GM23338 (cell line): ENCODE results near the gene ZER1. TPM values are rescaled to one million over a fixed set of nuclear protein-coding genes. Genes with fewer than 3 reads are reported as not detected.

Experiments used
- ATAC-seq: fragments of 200-7000 bp; cut with Tn5 transposase; 3 replicates; pipeline ENCODE4 v1.9.1; 2020
- DNase-seq: peaks from one replicate; pipeline ENCODE4 v3.0.0-alpha.2; 2015; ENCODE audit warnings: low spot score
- H2AFZ ChIP-seq: fragments of 200-600 bp; sonication (generic); 2 replicates; pipeline ENCODE4 v1.8.0; 2016; ENCODE audit warnings: antibody characterized with exemption, mild to moderate bottlenecking, moderate library complexity
- H3F3A ChIP-seq: fragments of 200-600 bp; sonication (generic); replicated peaks from 2 replicates; pipeline ENCODE4 v1.8.0; 2017; ENCODE audit warnings: antibody characterized with exemption, mixed run types, low read depth
- H3K27ac ChIP-seq: fragments of 200-600 bp; sonication (generic); 2 replicates; pipeline ENCODE4 v1.6.1; 2016; ENCODE audit warnings: low read depth
- H3K27me3 ChIP-seq: fragments of 200-600 bp; sonication (generic); 2 replicates; pipeline ENCODE4 v1.8.0; 2016; ENCODE audit warnings: mild to moderate bottlenecking, mixed run types, moderate library complexity; ENCODE audit not compliant: insufficient read depth
- H3K36me3 ChIP-seq: fragments of 200-600 bp; sonication (generic); 2 replicates; pipeline ENCODE4 v1.8.0; 2016; ENCODE audit warnings: mild to moderate bottlenecking; ENCODE audit not compliant: insufficient read depth
- H3K4me1 ChIP-seq: fragments of 200-600 bp; sonication (generic); 2 replicates; pipeline ENCODE4 v1.8.0; 2016; ENCODE audit warnings: mild to moderate bottlenecking, moderate library complexity; ENCODE audit not compliant: insufficient read depth
- H3K4me2 ChIP-seq: fragments of 200-600 bp; sonication (generic); 2 replicates; pipeline ENCODE4 v1.7.1; 2017; ENCODE audit warnings: mixed run types
- H3K4me3 ChIP-seq: fragments of 200-600 bp; sonication (generic); 2 replicates; pipeline ENCODE4 v1.6.1; 2016; ENCODE audit warnings: mixed run types
- H3K79me2 ChIP-seq: fragments of 200-600 bp; sonication (generic); replicated peaks from 2 replicates; pipeline ENCODE4 v1.8.0; 2017; ENCODE audit warnings: mild to moderate bottlenecking; ENCODE audit not compliant: insufficient read depth
- H3K9me2 ChIP-seq: fragments of 200-600 bp; sonication (generic); 2 replicates; pipeline ENCODE4 v1.8.0; 2017; ENCODE audit not compliant: insufficient read depth
- H4K20me1 ChIP-seq: fragments of 200-600 bp; sonication (generic); replicated peaks from 2 replicates; pipeline ENCODE4 v1.8.0; 2017; ENCODE audit warnings: mild to moderate bottlenecking; ENCODE audit not compliant: insufficient read depth
- H3K27ac Mint-ChIP-seq: 2 replicates; pipeline ENCODE4 v1.8.0; 2020; ENCODE audit warnings: inconsistent platforms, mild to moderate bottlenecking, moderate library complexity, mixed read lengths
- H3K27me3 Mint-ChIP-seq: 3 replicates; pipeline ENCODE4 v1.8.0; 2022; ENCODE audit warnings: low read depth, mild to moderate bottlenecking, moderate library complexity, mixed read lengths, inconsistent platforms; ENCODE audit not compliant: insufficient read depth, poor library complexity
- H3K36me3 Mint-ChIP-seq: 3 replicates; pipeline ENCODE4 v1.8.0; 2021; ENCODE audit warnings: low read depth, mild to moderate bottlenecking, inconsistent platforms, moderate library complexity, mixed read lengths
- H3K4me1 Mint-ChIP-seq: 3 replicates; pipeline ENCODE4 v1.8.0; 2020; ENCODE audit warnings: mild to moderate bottlenecking, inconsistent platforms, mixed read lengths
- H3K4me3 Mint-ChIP-seq: 3 replicates; pipeline ENCODE4 v1.8.0; 2021; ENCODE audit warnings: moderate library complexity, mild to moderate bottlenecking, inconsistent platforms, mixed read lengths
- H3K9me3 Mint-ChIP-seq: 3 replicates; pipeline ENCODE4 v1.8.0; 2020; ENCODE audit warnings: moderate library complexity, mild to moderate bottlenecking, inconsistent platforms, mixed read lengths
- CREB1 ChIP-seq: fragments of 250-450 bp; sonication (Bioruptor Pico); IDR thresholded peaks from 2 replicates; pipeline ENCODE4 v1.5.0; 2020; ENCODE audit warnings: low read depth, mild to moderate bottlenecking, moderate library complexity
- EZH2 ChIP-seq: fragments of 200-600 bp; sonication (generic); IDR thresholded peaks from one replicate; pipeline ENCODE4 v1.8.0; 2017; ENCODE audit warnings: antibody characterized with exemption, mild to moderate bottlenecking, low read depth; ENCODE audit not compliant: unreplicated experiment
- EZH2phosphoT487 ChIP-seq: fragments of 200-600 bp; sonication (generic); IDR thresholded peaks from one replicate; pipeline ENCODE4 v1.8.1; 2018; ENCODE audit warnings: antibody characterized with exemption; ENCODE audit not compliant: unreplicated experiment
- JUNB ChIP-seq: IDR thresholded peaks from one replicate; pipeline ENCODE4 v1.6.1; 2016; ENCODE audit warnings: antibody characterized with exemption; ENCODE audit not compliant: unreplicated experiment
- NANOG ChIP-seq: IDR thresholded peaks from 2 replicates; pipeline ENCODE4 v1.6.1; 2016; ENCODE audit warnings: antibody characterized with exemption, borderline replicate concordance
- POLR2AphosphoS5 ChIP-seq: IDR thresholded peaks from 2 replicates; pipeline ENCODE4 v1.6.1; 2016; ENCODE audit warnings: antibody characterized with exemption, low read depth
- STAT1 ChIP-seq: IDR thresholded peaks from one replicate; pipeline ENCODE4 v1.6.1; 2016; ENCODE audit warnings: antibody characterized with exemption; ENCODE audit not compliant: unreplicated experiment
- ZNF114 ChIP-seq: fragments of 250-450 bp; sonication (Bioruptor Pico); IDR thresholded peaks from 2 replicates; pipeline ENCODE4 v1.5.0; 2020; ENCODE audit warnings: mild to moderate bottlenecking, moderate library complexity
- ZNF331 ChIP-seq: fragments of 250-450 bp; sonication (Bioruptor Pico); IDR thresholded peaks from 2 replicates; pipeline ENCODE4 v1.5.0; 2020; ENCODE audit warnings: low read depth, mild to moderate bottlenecking, moderate library complexity
- polyA plus RNA-seq: library from polyadenylated mRNA; unstranded; fragments of >200 nt; fragmentation: Nextera tagmentation; extraction: Ambion mirVana; gene quantifications from 2 replicates; pipeline ENCODE4 v1.2.1, GENCODE V29; 2016
- total RNA-seq: library from RNA; depleted of rRNA; stranded (reverse); fragments of >200 nt; shearing (Covaris generic); gene quantifications from 2 replicates; pipeline ENCODE4 v1.2.3, GENCODE V29; 2014
- TF ChIP-seq, protein P1 (sequence below), 2 experiments: fragments of 200-600 bp in 1 of 2; sonication (generic) in 1 of 2; conservative IDR thresholded peaks; 2 replicates each; pipeline versions ENCODE4 v1.5.1 to v1.6.1; 2016 to 2017; ENCODE audit warnings: antibody characterized with exemption in 2 of 2, low read depth in 2 of 2, mild to moderate bottlenecking in 2 of 2, moderate library complexity in 1 of 2
- TF ChIP-seq, protein P2 (sequence below): fragments of 250-450 bp; sonication (Bioruptor Pico); IDR thresholded peaks from 2 replicates; pipeline ENCODE4 v1.5.0; 2020; ENCODE audit warnings: mild to moderate bottlenecking, moderate library complexity
- TF ChIP-seq, protein P3 (sequence below): IDR thresholded peaks from 2 replicates; pipeline ENCODE4 v1.6.1; 2016; ENCODE audit warnings: antibody characterized with exemption
- TF ChIP-seq, protein P4 (sequence below): IDR thresholded peaks from one replicate; pipeline ENCODE4 v1.6.1; 2018; ENCODE audit warnings: antibody characterized with exemption; ENCODE audit not compliant: unreplicated experiment

Gene ZER1
- total and polyA plus RNA-seq, 2 experiments from 2014 or later: 7.0 to 23.9 TPM

DNA sequence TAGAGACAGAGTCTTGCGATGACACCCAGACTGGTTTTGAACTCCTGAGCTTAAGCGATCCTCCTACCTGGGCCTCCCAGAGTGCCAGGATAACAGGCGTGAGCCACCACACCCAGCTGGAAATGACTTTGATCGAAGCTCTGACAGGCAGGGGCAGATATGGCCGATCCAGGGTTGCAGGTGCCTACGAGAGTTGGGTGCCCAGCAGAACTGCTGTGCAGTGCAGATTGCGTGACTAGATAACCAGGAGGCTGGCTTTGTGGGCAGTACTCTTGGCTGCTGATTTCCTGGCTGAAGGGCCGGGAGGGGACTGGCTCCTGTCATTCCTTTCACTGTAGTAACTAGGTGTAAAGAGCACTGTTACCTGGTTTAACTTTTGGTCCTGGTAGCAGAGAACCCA is 27.2 kb upstream of the ZER1 start:
- Histone ChIP-seq H2AFZ (no peak overlapping the region), H3K27ac (no peak overlapping the region), H3K4me3 (no peak overlapping the region), H3K4me2 (no peak overlapping the region), H3K79me2 (no peaks in the 10 kb centered on the region), H3K27me3 (no peaks in the 10 kb centered on the region), H3K9me2 (no peaks in the 10 kb centered on the region), H3K36me3 (no peaks in the 10 kb centered on the region; the same call in 1 of the 2 replicates), H3K4me1 (no peaks in the 10 kb centered on the region), H3F3A (no peaks in the 10 kb centered on the region), H4K20me1 (no peaks in the 10 kb centered on the region; the same call in 1 of the 2 replicates)
- no peak overlapping the region for H3K27ac Mint-ChIP-seq
- no peak overlapping the region for H3K4me3 Mint-ChIP-seq
- peaks cover 46% of the 10 kb centered on the region for H3K36me3 Mint-ChIP-seq
- no peaks in the 10 kb centered on the region for H3K4me1 Mint-ChIP-seq
- peaks cover 5% of the 10 kb centered on the region for H3K27me3 Mint-ChIP-seq
- TF ChIP-seq EZH2phosphoT487 (no peak), NANOG (no peak), CREB1 (CRISPR knock-in tag) (no peak), JUNB (no peak), EZH2 (no peak), POLR2AphosphoS5 (no peak), STAT1 (no peak), ZNF331 (CRISPR knock-in tag) (no peak), ZNF114 (CRISPR knock-in tag) (no peak)
- TF ChIP-seq, protein P1, sequence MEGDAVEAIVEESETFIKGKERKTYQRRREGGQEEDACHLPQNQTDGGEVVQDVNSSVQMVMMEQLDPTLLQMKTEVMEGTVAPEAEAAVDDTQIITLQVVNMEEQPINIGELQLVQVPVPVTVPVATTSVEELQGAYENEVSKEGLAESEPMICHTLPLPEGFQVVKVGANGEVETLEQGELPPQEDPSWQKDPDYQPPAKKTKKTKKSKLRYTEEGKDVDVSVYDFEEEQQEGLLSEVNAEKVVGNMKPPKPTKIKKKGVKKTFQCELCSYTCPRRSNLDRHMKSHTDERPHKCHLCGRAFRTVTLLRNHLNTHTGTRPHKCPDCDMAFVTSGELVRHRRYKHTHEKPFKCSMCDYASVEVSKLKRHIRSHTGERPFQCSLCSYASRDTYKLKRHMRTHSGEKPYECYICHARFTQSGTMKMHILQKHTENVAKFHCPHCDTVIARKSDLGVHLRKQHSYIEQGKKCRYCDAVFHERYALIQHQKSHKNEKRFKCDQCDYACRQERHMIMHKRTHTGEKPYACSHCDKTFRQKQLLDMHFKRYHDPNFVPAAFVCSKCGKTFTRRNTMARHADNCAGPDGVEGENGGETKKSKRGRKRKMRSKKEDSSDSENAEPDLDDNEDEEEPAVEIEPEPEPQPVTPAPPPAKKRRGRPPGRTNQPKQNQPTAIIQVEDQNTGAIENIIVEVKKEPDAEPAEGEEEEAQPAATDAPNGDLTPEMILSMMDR (conservative IDR thresholded peaks at IDR 0.05; ENCODE audit: low read depth in 2 of 2): no peak
- TF ChIP-seq, protein P2, sequence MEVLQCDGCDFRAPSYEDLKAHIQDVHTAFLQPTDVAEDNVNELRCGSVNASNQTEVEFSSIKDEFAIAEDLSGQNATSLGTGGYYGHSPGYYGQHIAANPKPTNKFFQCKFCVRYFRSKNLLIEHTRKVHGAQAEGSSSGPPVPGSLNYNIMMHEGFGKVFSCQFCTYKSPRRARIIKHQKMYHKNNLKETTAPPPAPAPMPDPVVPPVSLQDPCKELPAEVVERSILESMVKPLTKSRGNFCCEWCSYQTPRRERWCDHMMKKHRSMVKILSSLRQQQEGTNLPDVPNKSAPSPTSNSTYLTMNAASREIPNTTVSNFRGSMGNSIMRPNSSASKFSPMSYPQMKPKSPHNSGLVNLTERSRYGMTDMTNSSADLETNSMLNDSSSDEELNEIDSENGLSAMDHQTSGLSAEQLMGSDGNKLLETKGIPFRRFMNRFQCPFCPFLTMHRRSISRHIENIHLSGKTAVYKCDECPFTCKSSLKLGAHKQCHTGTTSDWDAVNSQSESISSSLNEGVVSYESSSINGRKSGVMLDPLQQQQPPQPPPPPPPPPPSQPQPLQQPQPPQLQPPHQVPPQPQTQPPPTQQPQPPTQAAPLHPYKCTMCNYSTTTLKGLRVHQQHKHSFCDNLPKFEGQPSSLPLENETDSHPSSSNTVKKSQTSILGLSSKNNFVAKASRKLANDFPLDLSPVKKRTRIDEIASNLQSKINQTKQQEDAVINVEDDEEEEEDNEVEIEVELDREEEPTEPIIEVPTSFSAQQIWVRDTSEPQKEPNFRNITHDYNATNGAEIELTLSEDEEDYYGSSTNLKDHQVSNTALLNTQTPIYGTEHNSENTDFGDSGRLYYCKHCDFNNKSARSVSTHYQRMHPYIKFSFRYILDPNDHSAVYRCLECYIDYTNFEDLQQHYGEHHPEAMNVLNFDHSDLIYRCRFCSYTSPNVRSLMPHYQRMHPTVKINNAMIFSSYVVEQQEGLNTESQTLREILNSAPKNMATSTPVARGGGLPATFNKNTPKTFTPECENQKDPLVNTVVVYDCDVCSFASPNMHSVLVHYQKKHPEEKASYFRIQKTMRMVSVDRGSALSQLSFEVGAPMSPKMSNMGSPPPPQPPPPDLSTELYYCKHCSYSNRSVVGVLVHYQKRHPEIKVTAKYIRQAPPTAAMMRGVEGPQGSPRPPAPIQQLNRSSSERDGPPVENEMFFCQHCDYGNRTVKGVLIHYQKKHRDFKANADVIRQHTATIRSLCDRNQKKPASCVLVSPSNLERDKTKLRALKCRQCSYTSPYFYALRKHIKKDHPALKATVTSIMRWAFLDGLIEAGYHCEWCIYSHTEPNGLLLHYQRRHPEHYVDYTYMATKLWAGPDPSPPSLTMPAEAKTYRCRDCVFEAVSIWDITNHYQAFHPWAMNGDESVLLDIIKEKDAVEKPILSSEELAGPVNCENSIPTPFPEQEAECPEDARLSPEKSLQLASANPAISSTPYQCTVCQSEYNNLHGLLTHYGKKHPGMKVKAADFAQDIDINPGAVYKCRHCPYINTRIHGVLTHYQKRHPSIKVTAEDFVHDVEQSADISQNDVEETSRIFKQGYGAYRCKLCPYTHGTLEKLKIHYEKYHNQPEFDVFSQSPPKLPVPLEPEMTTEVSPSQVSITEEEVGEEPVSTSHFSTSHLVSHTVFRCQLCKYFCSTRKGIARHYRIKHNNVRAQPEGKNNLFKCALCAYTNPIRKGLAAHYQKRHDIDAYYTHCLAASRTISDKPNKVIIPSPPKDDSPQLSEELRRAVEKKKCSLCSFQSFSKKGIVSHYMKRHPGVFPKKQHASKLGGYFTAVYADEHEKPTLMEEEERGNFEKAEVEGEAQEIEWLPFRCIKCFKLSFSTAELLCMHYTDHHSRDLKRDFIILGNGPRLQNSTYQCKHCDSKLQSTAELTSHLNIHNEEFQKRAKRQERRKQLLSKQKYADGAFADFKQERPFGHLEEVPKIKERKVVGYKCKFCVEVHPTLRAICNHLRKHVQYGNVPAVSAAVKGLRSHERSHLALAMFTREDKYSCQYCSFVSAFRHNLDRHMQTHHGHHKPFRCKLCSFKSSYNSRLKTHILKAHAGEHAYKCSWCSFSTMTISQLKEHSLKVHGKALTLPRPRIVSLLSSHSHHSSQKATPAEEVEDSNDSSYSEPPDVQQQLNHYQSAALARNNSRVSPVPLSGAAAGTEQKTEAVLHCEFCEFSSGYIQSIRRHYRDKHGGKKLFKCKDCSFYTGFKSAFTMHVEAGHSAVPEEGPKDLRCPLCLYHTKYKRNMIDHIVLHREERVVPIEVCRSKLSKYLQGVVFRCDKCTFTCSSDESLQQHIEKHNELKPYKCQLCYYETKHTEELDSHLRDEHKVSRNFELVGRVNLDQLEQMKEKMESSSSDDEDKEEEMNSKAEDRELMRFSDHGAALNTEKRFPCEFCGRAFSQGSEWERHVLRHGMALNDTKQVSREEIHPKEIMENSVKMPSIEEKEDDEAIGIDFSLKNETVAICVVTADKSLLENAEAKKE: no peak
- TF ChIP-seq, protein P3, sequence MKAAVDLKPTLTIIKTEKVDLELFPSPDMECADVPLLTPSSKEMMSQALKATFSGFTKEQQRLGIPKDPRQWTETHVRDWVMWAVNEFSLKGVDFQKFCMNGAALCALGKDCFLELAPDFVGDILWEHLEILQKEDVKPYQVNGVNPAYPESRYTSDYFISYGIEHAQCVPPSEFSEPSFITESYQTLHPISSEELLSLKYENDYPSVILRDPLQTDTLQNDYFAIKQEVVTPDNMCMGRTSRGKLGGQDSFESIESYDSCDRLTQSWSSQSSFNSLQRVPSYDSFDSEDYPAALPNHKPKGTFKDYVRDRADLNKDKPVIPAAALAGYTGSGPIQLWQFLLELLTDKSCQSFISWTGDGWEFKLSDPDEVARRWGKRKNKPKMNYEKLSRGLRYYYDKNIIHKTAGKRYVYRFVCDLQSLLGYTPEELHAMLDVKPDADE: no peak
- TF ChIP-seq, protein P4, sequence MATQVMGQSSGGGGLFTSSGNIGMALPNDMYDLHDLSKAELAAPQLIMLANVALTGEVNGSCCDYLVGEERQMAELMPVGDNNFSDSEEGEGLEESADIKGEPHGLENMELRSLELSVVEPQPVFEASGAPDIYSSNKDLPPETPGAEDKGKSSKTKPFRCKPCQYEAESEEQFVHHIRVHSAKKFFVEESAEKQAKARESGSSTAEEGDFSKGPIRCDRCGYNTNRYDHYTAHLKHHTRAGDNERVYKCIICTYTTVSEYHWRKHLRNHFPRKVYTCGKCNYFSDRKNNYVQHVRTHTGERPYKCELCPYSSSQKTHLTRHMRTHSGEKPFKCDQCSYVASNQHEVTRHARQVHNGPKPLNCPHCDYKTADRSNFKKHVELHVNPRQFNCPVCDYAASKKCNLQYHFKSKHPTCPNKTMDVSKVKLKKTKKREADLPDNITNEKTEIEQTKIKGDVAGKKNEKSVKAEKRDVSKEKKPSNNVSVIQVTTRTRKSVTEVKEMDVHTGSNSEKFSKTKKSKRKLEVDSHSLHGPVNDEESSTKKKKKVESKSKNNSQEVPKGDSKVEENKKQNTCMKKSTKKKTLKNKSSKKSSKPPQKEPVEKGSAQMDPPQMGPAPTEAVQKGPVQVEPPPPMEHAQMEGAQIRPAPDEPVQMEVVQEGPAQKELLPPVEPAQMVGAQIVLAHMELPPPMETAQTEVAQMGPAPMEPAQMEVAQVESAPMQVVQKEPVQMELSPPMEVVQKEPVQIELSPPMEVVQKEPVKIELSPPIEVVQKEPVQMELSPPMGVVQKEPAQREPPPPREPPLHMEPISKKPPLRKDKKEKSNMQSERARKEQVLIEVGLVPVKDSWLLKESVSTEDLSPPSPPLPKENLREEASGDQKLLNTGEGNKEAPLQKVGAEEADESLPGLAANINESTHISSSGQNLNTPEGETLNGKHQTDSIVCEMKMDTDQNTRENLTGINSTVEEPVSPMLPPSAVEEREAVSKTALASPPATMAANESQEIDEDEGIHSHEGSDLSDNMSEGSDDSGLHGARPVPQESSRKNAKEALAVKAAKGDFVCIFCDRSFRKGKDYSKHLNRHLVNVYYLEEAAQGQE: no peak
- ATAC-seq (no peak), DNase-seq (no peak)
- no peaks in the 10 kb centered on the region for H3K9me3 Mint-ChIP-seq
